SK-N-SH treated with all-trans-retinoic acid at 6 μM for 48 hours (cell line): ENCODE results near the gene ZNF8.

Source experiments
- ARNTL ChIP-seq: fragments of 450-650 bp; formaldehyde crosslinking; IDR thresholded peaks from 2 replicates; pipeline ENCODE4 v1.5.0; 2020; ENCODE audit warnings: low read depth, mild to moderate bottlenecking, moderate library complexity, borderline replicate concordance
- BACH2 ChIP-seq: fragments of 250-450 bp; sonication (Bioruptor Pico); IDR thresholded peaks from 2 replicates; pipeline ENCODE4 v1.9.0; 2021; ENCODE audit warnings: mild to moderate bottlenecking, borderline replicate concordance
- CSDC2 ChIP-seq: fragments of 250-450 bp; sonication (Bioruptor Pico); IDR thresholded peaks from 2 replicates; pipeline ENCODE4 v1.5.0; 2020; ENCODE audit warnings: mild to moderate bottlenecking, moderate library complexity
- ESRRG ChIP-seq: fragments of 250-450 bp; sonication (Bioruptor Pico); IDR thresholded peaks from 2 replicates; pipeline ENCODE4 v1.6.1; 2021; ENCODE audit warnings: mild to moderate bottlenecking
- GLIS3 ChIP-seq: fragments of 250-450 bp; sonication (Bioruptor Pico); IDR thresholded peaks from 2 replicates; pipeline ENCODE4 v1.5.0; 2020; ENCODE audit warnings: mild to moderate bottlenecking, moderate library complexity
- PATZ1 ChIP-seq: fragments of 250-450 bp; sonication (Bioruptor Pico); IDR thresholded peaks from 2 replicates; pipeline ENCODE4 v1.8.0; 2020; ENCODE audit warnings: mild to moderate bottlenecking, moderate library complexity, borderline replicate concordance
- RARB ChIP-seq: fragments of 250-450 bp; sonication (Bioruptor Pico); IDR thresholded peaks from 2 replicates; pipeline ENCODE4 v1.8.0; 2021; ENCODE audit warnings: mild to moderate bottlenecking, moderate library complexity
- TSHZ2 ChIP-seq: fragments of 250-450 bp; sonication (Bioruptor Pico); IDR thresholded peaks from 2 replicates; pipeline ENCODE4 v1.5.0; 2020; ENCODE audit warnings: mild to moderate bottlenecking, moderate library complexity
- ZFP3 ChIP-seq: fragments of 250-450 bp; sonication (Bioruptor Pico); IDR thresholded peaks from 2 replicates; pipeline ENCODE4 v1.5.0; 2020; ENCODE audit warnings: mild to moderate bottlenecking, moderate library complexity
- ZFP30 ChIP-seq: fragments of 450-650 bp; formaldehyde crosslinking; IDR thresholded peaks from 2 replicates; pipeline ENCODE4 v1.5.0; 2022; ENCODE audit warnings: mild to moderate bottlenecking, moderate library complexity

GRCh38 chr19:58284199-58284598 is 5.4 kb downstream of the ZNF8 start:
- TF ChIP-seq BACH2 (CRISPR knock-in tag) (no peak), PATZ1 (CRISPR knock-in tag) (no peak), ZFP30 (CRISPR knock-in tag) (no peak), ZFP3 (CRISPR knock-in tag) (no peak), ARNTL (no peak), ESRRG (no peak), TSHZ2 (CRISPR knock-in tag) (no peak), RARB (CRISPR knock-in tag) (no peak), GLIS3 (no peak), CSDC2 (CRISPR knock-in tag) (no peak)
